ENCODE data around the gene TMEM187.

Gene TMEM187

DNA sequence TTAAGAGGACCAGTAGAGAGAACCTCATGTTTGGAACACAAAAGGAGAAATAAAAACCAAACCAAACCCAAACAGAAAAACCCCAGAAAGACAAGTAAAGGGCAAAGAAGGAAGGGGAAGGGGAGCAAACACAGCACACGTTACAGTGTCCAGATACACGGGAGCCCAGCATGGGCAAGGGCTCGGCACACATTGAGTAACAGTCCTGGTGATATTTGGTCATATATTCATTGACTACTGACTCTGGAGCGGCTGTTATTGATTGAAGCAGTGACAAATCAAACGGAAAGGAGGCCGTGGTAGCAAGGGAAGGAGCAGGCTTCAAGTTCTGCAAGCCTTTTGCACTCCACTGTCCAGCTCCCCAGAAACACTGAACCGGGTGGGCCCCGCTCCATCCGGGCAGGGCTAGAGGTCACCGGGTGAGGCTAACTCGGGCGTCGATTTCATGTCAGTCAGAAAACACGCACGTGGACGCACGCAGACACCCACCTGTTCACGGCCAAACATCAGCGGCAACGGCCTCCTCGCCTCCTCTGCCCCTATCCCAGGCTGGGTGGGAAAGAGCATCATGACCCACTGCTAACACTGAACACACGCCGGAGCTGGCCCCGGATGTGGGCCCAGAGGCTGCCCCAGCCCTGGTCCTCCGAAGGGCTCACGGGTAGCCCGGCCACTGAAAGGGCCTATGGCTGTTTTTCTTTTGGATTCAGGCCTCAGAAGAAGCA, 50.9 kb downstream of the TMEM187 start:
- no peak for DNase-seq

DNA sequence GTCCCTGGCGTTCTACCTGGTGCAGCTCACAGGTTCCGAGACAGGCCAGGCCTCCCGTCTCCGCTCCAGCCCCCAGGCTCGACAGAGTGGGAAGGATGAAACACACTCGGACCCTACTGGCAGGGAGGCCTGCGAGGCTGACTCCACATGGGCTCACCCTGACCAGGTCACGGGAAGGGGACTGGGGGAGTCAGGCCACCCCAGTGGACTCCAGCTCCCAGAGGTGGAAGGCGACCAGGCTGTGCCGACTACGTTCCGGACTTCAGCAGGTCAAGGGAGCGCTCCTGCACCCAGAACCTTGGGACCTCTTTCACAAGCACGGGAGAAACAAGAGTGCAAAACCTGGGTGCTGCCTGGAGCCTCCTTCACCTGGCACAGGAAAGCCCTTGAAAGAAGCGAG, 51.7 kb downstream of the TMEM187 start:
- DNase-seq = no peak

DNA sequence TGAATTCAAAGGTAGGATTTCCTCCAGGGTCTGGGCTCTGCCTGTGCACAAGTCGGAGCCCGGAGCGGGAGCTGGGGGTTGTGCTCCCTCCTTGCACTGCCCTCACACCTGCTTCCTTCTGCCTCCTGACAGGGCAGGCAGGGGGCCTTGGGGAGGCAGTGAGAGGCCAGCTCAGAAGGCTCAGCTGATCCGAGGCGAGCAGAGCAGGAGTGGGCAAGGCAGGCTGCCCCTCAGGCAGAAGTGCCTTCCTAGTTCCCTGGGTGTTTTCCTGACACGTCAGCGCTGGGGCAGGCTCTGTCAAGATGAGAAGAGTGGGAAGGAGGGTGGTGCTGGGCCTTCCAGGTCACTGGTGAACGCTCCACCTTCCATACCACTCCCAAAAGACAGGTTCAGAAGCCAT, 52.7 kb downstream of the TMEM187 start:
- DNase-seq = no peak

DNA sequence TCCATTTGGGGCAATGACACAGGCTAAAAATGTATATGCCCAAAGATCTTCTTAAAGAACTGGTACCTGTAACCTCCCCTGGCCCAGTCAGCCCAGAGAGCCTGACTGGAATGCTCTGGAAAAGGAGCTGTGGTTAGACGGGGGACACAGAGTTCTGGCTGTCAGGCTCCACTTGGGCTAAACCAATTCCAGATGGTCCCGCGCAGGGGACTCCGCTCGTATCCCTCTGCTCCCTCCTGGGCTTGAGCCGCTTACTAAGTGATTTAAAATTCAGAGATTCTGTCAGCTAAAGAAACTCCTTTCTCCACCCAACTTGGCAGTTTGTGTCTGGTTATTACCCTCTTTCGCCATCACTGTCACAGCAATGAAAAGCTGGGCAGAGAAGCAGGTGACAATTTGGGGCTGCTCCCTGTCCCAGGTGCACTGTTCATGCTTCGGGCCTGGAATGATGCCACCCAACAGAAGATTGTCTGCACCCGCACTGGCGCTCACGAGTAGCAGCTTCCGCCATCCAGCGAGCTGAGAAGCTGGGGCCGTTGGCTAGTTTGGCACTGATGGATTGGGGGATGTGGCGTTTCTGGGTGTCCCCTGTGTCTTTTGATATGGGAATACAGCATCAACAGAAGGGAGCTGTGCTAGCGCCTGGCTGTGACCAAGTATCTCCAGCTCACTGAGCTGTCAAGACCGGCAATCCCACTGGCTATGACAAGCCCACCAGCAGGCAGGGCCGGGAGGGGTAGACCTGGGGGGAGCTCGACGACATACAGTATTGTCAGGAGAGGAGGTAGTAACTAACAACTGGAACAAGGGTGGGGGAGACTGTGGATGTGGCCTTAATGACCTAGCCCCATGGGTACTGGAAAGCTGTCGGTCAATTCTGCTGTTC, 53.8 kb downstream of the TMEM187 start:
- no peak for DNase-seq

DNA sequence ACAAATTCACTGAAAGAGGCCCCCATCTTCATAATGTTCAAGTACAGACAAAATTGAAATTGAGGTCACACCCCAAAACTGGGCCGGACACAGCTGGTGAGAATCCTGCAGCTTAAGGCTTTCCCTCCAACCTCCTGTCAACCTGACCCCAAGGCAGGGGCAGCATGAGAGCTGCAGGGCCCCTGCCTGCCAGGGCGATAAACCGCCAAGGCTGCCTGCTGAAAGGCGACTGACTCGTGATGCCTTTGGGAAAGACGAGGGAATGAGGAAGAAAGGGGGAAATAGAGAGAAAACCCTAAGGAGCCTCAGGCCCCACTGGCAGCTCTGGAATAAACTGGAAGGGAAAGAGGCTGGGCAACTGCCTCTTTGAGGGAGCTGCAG, 54.5 kb downstream of the TMEM187 start:
- no peak for DNase-seq

DNA sequence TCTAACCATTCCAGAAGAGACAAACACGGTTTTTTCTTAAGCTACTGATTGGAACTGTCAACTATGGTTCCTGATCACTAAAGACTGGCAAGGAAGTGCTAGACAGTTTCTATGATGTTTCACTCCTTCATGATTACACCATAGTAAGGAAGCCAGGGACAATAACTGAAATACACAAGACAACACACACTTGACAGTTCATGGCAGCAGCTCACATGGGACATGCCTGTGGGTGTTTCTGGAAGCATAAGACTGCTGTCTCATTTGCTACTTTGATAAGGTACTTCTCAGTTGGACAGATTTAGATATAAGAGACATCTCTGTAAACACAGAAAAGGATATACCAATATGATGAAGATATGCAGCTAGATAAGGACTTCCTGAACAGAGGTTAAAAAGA, 55.4 kb downstream of the TMEM187 start:
- DNase-seq = no peak

DNA sequence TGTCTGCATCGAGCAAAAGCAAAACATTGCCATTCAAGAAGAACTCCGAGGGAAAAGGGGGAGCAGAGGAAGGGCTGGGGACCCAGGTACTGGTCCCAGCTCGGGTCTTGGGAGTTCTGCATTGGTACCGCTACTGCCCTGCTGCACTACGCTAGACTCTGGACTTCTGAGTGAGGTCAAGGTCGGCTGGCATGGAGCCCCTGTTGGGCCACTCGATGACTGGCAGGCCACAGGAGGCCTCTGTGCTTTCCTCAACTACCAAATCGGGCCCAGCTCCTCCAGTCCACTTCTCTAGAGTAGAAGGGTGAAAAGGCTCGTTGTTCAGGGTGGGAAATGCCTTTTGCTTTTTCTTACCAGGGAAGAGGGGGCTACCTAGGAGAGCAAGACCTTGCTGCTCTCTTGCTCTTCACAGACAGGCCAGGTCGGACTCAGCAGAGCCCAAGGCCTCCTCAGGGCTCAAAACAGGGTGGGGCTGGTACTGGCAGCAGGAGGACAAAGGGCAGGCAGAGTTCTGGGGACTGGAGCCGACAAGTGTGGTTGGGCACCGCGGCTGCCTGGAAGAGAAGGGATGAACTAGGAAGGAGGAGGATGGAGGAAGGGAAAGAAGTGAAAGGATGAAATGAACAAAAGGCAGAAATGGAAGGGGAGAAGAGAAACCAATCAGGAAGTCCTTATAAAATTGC, 56.1 kb downstream of the TMEM187 start:
- no peak for DNase-seq

DNA sequence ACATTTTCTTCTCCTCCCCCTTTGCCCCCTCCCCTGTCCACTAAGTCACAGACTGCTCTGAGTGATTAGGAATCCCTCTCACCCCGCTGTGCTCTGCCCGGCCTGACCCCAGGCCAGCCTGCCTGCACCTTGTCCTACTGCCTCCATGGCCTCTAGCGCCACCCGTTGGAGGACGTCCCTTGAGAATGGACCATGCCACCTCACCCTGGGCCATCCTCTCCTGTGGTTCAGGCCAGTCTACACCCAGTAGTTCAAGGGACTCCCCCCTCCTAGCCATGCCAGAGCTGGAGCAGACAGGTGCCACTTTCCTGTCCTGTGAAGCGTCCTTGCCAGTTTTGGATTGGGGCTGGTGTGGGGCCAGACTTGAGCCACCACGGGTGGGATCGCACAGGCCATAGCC, 56.9 kb downstream of the TMEM187 start:
- DNase-seq = no peak

DNA sequence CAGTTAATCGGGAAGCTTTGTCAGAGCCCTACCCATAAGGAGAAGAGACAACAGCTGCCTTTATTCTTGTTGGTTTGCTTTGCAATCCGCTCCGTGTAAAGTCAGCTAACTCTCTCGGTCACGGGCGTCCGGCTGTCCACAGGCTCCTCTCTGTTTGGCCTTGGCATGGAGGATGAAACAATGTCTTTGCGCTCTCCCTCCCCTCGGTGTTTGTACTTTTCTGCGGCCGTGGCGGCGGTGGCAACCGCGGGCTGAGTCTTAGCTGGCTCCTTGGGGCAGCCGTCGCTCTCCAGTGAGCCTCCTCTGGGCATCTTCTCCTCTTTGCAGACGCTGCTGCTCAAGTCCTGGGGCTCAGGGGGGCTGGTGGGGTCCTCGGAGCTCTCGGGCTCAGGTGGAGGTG, 57.7 kb downstream of the TMEM187 start:
- no peak for DNase-seq

DNA sequence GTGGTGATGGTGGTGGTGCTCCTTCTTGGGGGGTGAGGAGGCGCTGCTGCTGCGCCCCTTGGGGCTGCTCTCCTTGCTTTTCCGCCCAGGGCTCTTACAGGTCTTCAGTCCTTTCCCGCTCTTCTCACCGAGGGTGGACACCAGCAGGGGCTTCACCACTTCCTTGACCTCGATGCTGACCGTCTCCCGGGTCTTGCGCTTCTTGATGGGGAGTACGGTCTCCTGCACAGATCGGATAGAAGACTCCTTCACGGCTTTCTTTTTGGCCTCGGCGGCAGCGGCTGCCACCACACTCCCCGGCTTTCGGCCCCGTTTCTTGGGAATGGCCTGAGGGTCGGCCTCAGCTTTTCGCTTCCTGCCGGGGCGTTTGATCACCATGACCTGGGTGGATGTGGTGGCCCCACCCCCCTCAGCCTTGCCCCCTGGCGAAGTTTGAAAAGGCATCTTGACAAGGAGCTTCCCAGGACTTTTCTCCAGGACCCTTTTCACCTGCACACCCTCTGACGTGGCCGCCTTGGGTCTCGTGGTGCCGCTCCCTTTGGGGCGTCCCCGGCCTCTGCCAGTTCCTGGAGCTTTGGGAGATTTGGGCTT, 58.3 kb downstream of the TMEM187 start:
- DNase-seq = no peak

DNA sequence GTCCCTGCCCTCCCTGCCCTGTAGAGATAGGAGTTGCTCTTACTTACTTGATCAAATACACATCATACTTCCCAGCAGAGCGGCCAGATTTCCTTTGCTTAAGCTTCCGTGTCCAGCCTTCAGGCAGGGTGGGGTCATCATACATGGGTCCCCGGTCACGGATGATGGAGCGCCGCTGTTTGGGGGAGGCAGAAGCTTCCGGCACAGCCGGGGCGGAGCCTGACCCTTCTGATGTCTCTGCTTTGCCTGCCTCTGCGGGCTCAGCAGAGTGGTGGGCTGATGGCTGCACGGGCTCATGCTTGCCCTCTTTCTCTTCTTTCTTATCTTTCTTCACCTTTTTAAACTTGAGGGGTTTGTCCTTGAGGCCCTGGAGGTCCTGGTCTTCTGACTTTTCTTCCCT, 59.6 kb downstream of the TMEM187 start:
- DNase-seq = no peak

DNA sequence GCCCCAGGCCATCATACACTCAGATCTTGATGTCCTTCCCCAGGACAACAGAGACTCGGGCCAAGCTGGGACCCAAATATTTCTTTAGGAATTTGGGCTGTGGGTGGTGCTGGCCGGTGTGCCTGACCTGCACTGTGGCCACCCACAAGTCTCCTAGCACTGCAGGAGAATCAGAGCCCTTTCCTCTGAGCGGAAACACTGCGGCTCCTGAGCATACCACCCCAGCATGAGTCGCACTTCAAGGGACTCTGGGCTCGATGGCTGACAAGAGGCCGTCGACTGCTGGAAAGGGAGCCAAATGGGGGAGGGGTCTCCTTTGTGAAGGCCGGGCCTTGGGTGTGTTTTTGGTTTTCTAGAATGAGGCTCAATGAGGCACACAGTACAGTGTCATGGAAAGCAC, 60.1 kb downstream of the TMEM187 start:
- DNase-seq = no peak
